ENCODE measurements around the gene THEM4. TPM values are rescaled to one million over a fixed set of nuclear protein-coding genes. Genes with fewer than 3 reads are reported as not detected.

THEM4 gene
- total RNA-seq, 1 experiment from 2014 or later = 10.9 TPM

GRCh38 chr1:151918156-151918555, 8.8 kb upstream of the THEM4 start (continued):
- TF ChIP-seq ATF6 (CRISPR knock-in tag; IDR thresholded peaks at IDR 0.05) = no peak
- TF ChIP-seq TEAD1 (CRISPR knock-in tag; IDR thresholded peaks at IDR 0.05) = no peak

- H3K27ac Mint-ChIP-seq = no peak overlapping the region
- POLR2A ChIA-PET = no interaction called here
These were observed 7.5 kb upstream of the THEM4 start for GRCh38 chr1:151916726-151917370.

GRCh38 chr1:151915061-151915686, 5.9 kb upstream of the THEM4 start:
- Mint-ChIP-seq H3K4me3 (no peak overlapping the region), H3K4me1 (peaks cover 11% of the 10 kb centered on the region), H3K9me3 (peaks cover 6% of the 10 kb centered on the region), H3K36me3 (peaks cover 2% of the 10 kb centered on the region; the same call in 1 of the 2 replicates), H3K27ac (no peak overlapping the region), H3K27me3 (ENCODE audit: low read depth) (no peaks in the 10 kb centered on the region)
- ATAC-seq = no peak
- CTCF ChIA-PET = no interaction called here
- POLR2A ChIA-PET = no interaction called here
- TF ChIP-seq ZNF671 (CRISPR knock-in tag; IDR thresholded peaks at IDR 0.05) (no peak), KAT7 (CRISPR knock-in tag; IDR thresholded peaks at IDR 0.05; ENCODE audit: borderline replicate concordance) (no peak), CTCF (IDR thresholded peaks at IDR 0.05) (no peak), FOXP1 (CRISPR knock-in tag; IDR thresholded peaks at IDR 0.05; ENCODE audit: borderline replicate concordance) (no peak), ZNF263 (CRISPR knock-in tag; IDR thresholded peaks at IDR 0.05; ENCODE audit: low read depth) (no peak), PRRX2 (CRISPR knock-in tag; IDR thresholded peaks at IDR 0.05) (no peak), ZNF317 (CRISPR knock-in tag; IDR thresholded peaks at IDR 0.05; ENCODE audit: borderline replicate concordance, low read depth) (no peak)
- TF ChIP-seq, protein P1, sequence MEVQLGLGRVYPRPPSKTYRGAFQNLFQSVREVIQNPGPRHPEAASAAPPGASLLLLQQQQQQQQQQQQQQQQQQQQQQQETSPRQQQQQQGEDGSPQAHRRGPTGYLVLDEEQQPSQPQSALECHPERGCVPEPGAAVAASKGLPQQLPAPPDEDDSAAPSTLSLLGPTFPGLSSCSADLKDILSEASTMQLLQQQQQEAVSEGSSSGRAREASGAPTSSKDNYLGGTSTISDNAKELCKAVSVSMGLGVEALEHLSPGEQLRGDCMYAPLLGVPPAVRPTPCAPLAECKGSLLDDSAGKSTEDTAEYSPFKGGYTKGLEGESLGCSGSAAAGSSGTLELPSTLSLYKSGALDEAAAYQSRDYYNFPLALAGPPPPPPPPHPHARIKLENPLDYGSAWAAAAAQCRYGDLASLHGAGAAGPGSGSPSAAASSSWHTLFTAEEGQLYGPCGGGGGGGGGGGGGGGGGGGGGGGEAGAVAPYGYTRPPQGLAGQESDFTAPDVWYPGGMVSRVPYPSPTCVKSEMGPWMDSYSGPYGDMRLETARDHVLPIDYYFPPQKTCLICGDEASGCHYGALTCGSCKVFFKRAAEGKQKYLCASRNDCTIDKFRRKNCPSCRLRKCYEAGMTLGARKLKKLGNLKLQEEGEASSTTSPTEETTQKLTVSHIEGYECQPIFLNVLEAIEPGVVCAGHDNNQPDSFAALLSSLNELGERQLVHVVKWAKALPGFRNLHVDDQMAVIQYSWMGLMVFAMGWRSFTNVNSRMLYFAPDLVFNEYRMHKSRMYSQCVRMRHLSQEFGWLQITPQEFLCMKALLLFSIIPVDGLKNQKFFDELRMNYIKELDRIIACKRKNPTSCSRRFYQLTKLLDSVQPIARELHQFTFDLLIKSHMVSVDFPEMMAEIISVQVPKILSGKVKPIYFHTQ (CRISPR knock-in tag; IDR thresholded peaks at IDR 0.05) = no peak
- TF ChIP-seq, protein P2, sequence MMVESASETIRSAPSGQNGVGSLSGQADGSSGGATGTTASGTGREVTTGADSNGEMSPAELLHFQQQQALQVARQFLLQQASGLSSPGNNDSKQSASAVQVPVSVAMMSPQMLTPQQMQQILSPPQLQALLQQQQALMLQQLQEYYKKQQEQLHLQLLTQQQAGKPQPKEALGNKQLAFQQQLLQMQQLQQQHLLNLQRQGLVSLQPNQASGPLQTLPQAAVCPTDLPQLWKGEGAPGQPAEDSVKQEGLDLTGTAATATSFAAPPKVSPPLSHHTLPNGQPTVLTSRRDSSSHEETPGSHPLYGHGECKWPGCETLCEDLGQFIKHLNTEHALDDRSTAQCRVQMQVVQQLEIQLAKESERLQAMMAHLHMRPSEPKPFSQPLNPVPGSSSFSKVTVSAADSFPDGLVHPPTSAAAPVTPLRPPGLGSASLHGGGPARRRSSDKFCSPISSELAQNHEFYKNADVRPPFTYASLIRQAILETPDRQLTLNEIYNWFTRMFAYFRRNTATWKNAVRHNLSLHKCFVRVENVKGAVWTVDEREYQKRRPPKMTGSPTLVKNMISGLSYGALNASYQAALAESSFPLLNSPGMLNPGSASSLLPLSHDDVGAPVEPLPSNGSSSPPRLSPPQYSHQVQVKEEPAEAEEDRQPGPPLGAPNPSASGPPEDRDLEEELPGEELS (CRISPR knock-in tag; IDR thresholded peaks at IDR 0.05) = no peak
- no peak for DNase-seq (ENCODE audit: low spot score)

More at GRCh38 chr1:151916726-151917370, 7.5 kb upstream of the THEM4 start:
- no peak for TF ChIP-seq ZNF263 (CRISPR knock-in tag; IDR thresholded peaks at IDR 0.05; ENCODE audit: low read depth)
- TF ChIP-seq SOX15 (CRISPR knock-in tag; IDR thresholded peaks at IDR 0.05) = no peak
- TF ChIP-seq NFATC4 (CRISPR knock-in tag; IDR thresholded peaks at IDR 0.05) = no peak
- no peak for TF ChIP-seq EMX1 (CRISPR knock-in tag; IDR thresholded peaks at IDR 0.05)
- no peak for TF ChIP-seq RELA (CRISPR knock-in tag; IDR thresholded peaks at IDR 0.05; ENCODE audit: borderline replicate concordance)
- ATAC-seq (no peak), DNase-seq (ENCODE audit: low spot score) (no peak)
- peaks cover 6% of the 10 kb centered on the region for H3K9me3 Mint-ChIP-seq
- peaks cover 2% of the 10 kb centered on the region; the same call in 1 of the 2 replicates for H3K36me3 Mint-ChIP-seq
- peaks cover 3% of the 10 kb centered on the region; the same call in 1 of the 2 replicates for H3K4me1 Mint-ChIP-seq
- CTCF ChIA-PET = interaction anchor here (1.2 kb wide), 2 partner anchors 51 to 84 kb away, joined by 3 to 4 read pairs; no protein-coding TSS in a partner anchor
- no peak overlapping the region for H3K4me3 Mint-ChIP-seq
- H3K27me3 Mint-ChIP-seq (ENCODE audit: low read depth) = no peaks in the 10 kb centered on the region

Measured in WTC11 (cell line).